T1000 (cell line): ENCODE measurements around the gene SERPINB7.
"Not testable (repeated sequence)": the region's sequence is repeated elsewhere in the genome, so short reads cannot be mapped to it uniquely, and the experiment has no call there.

Experiments
- DNase-seq: peaks from one replicate; lab custom pipeline; 2025; ENCODE audit warnings: mixed read lengths; lab: John Stamatoyannopoulos, UW

Gene SERPINB7, protein sequence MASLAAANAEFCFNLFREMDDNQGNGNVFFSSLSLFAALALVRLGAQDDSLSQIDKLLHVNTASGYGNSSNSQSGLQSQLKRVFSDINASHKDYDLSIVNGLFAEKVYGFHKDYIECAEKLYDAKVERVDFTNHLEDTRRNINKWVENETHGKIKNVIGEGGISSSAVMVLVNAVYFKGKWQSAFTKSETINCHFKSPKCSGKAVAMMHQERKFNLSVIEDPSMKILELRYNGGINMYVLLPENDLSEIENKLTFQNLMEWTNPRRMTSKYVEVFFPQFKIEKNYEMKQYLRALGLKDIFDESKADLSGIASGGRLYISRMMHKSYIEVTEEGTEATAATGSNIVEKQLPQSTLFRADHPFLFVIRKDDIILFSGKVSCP

GRCh38 chr18:63775166-63775730, at the start of gene SERPINB7:
TSS of gene SERPINB7 (plus strand) at chr18:63775418. CDS start at chr18:63782373, 6,955 bp downstream.
- DNase-seq, result peak; percentile 2

GRCh38 chr18:63725682-63726480, 49.3 kb upstream of the SERPINB7 start:
- no peak for DNase-seq

- DNase-seq, result no peak
Observed at GRCh38 chr18:63730773-63731172, 44.4 kb upstream of the SERPINB7 start.

GRCh38 chr18:63731215-63731614, 44.0 kb upstream of the SERPINB7 start:
- DNase-seq, result no peak

DNA sequence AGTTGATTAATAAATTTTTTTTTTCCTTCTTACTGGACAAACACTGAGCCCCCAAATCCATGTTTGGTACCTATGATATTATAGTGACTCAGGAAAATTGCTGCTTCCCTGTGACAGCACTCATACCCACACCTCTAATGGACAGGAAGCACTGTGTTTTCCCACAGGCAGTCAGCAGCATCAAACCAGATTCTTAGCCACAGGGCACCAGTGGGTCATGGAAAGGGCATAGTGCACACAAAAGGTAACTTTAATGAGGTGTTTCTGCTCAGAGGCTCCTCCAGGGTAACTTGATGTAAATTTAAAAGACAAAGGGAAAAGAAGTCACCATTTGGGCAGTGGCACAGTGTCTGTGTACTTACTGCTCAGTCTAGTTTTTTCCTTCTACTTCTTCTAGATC, 38.3 kb upstream of the SERPINB7 start:
- DNase-seq, result no peak

- peak; percentile 1 for DNase-seq
Observed at GRCh38 chr18:63741769-63742168, 33.4 kb upstream of the SERPINB7 start.

DNA sequence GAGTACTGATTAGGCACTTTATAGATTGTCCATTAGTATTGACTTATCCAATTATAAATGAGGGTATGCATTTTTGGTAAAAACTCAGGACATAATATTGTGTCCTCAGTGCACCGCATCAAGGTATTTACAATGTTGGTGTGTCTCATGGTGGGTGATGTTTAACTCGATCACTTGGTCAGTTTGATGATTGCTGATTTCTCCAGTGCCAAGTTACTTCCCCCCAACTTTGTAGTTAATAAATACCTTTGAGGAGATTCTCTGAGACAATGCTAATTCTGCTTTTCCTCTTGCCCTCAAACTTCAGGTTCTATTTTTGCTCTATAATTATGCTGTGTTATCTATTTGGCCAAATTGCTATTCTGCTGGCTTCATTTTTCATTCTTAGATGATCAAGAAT, 28.2 kb upstream of the SERPINB7 start:
- no peak for DNase-seq

GRCh38 chr18:63749489-63749888, 25.7 kb upstream of the SERPINB7 start:
- DNase-seq, result no peak

DNA sequence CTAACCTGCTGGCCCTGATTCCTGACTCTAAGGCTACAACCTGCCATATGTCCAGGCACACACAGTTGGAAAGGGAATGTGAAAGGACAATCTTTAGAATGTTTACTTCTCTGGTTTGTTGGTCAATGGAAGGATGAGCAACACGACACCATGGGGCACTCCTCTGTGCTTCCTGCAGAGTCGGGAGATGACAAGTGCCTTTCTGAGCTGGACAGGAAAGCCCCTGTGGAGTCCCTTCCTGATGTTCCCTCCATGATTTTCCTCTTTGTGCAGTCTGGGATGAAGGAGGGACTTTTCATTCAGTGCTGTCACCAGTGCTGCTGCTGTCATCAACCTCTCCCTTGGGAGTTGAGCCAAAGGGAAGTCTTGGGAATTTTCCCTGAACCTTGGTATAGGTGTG, 22.6 kb upstream of the SERPINB7 start:
- DNase-seq, result no peak

- no peak for DNase-seq
Observed at GRCh38 chr18:63753676-63754075, 21.5 kb upstream of the SERPINB7 start.

GRCh38 chr18:63757541-63757940, 17.7 kb upstream of the SERPINB7 start:
- no peak for DNase-seq

DNA sequence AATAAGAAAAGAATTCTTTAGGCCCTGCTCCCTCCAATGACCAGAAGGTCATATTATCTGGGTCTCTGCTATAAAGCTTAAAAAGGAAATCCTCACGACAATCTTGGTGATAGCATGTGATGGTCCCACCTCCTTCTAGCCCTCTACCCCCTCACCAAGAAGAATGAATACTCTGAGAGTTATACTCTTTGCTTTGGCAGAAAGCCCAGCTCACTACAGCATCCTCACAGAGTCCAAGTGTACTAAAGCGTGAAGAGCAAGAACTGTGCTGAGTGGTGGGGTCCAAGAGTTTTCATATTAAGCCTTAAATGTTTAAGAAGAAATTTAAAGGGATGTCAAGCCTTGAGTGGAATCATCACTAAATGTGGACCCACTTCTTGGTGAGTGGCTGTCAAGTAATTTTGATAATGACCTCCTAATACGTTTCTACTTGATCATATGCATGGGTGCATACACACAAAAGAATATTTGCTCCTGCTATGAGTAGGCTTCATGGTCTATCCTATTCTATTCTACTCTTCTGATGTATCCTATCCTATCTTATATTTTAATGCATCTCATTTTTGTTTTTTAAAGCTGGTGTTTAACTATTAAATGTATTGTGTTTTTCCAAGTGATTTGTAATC, 16.5 kb upstream of the SERPINB7 start:
- no peak for DNase-seq

DNA sequence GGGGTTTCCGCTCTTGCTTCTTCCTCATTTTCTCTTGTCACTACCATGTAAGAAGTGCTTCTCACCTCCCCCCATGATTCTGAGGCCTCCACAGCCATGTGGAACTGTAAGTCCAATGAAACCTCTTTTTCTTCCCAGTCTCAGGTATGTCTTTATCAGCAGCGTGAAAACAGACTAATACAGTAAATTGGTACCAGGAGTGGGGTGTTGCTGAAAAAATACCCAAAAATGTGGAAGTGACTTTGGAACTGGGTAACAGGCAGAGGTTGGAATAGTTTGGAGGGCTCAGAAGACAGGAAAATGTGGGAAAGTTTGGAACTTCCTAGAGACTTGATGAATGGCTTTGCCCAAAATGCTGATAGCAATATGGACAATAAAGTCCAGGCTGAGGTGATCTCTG, 15.4 kb upstream of the SERPINB7 start:
- not testable (repeated sequence) for DNase-seq

DNA sequence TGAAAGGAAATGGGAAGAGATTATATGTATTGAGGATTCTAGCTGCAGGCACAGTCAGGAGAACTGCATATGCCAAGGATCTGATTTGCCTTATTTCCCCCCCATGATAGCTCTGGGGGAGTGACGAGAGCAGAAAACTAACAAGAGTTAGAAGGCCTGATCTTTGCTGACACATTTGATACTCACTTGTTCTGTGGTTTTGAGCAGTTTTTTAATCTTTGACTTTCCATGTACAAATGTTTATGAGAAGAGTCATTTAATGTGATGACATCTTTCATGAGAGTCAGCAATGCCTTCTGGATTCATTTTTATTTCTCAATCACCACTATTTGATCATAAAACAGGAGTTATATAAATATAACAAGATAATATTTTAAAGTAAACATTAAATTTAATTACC, 12.7 kb upstream of the SERPINB7 start:
- DNase-seq, result peak; percentile 18

DNA sequence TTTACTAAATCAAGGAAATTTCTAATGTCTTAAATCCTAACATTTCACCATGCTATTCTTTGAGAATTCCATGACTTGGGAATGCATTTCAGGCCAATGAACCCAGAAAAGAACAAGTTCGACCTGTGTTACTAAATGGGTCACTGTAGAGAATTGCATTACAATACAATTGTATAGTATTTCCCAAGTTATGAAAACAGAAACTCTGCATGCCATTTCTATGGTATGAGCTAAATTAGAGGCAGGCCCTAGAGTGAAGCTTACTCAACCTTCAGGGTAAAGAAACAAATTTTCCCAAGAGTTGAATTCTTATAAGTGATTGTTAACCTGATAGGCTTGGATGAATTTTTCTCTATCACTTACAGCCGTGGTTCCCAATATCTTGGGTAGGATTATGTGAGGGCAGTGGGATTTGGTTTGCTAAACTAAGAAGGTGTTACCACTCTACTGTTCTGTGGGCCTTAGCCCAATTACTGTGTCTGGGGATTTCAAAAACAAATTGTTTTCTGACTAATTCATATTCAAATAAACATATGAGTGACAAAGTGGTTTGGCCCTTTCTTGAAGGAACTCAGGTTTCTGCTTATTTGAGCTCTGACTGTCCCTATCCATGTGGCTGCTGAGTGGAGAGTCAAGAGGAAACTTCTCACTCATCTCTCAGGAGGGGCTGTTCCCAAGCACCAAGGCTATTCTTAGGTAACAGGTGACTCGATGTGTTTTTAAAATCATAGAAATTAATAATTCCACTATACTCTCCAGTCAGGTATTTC, 11.2 kb upstream of the SERPINB7 start:
- no peak for DNase-seq

- no peak for DNase-seq
Observed at GRCh38 chr18:63765837-63766236, 9.4 kb upstream of the SERPINB7 start.

DNA sequence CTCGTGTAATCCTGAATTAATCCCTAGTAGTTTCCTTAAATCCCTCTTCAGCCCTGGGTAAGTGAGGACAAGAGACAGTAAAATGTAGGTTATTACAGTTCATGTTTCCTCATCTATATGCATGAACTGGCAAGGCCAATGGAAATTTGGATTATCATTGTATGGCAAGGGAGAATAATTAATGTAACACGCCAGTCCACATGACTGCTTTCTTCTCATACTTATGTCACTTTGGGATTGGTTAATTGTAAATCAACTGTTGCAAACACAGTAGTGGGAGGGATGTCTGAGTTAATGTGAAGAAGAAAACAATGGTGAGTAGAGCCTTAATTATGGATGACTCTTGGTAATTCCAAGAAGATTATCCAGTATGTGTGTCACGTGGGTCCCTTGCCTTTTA, 1.7 kb upstream of the SERPINB7 start:
- DNase-seq, result no peak

DNA sequence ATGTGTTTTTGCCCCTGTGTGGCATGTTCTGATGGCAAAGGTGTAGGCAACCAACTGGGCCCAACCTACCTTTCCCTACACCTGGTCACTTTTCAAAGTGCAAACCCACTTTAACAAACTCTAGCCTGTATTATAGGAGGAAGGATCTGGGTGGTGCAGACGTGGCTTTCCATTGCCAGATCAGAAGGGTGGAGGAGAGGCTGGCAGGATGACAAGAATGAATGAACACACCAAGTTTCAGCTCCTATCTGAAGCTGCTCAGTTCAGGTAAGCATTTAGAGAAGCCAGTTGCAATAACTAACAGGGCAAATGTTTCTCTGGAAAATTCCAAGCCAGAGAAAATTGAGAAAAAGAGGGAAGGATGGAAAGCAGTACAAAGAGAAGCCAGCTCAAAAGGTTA, 707 bp upstream of the SERPINB7 start:
- DNase-seq, result no peak

- DNase-seq, result no peak
Observed at GRCh38 chr18:63779386-63779785, 4.2 kb downstream of the SERPINB7 start.

- no peak for DNase-seq
Observed at GRCh38 chr18:63783394-63783793, 8.2 kb downstream of the SERPINB7 start.

GRCh38 chr18:63784787-63785452, 9.7 kb downstream of the SERPINB7 start:
- DNase-seq, result no peak
